GM18907 (cell line): ENCODE results near the gene SHTN1.

ENCODE experiments used
- ATAC-seq: cut with Tn5 transposase; IDR thresholded peaks from one replicate; pipeline ENCODE4 v1.9.1; 2021; ENCODE audit warnings: mild to moderate bottlenecking, moderate library complexity; ENCODE audit not compliant: unreplicated experiment

The SHTN1 gene

GRCh38 chr10:116984202-116984990 lies 20.6 kb downstream of the SHTN1 start:
- ATAC-seq, result no peak

GRCh38 chr10:116980041-116980440 lies 24.9 kb downstream of the SHTN1 start:
- no peak for ATAC-seq

- ATAC-seq, result no peak
Observed at GRCh38 chr10:116978901-116979300, 26.1 kb downstream of the SHTN1 start.

GRCh38 chr10:116974456-116975005 lies 30.5 kb downstream of the SHTN1 start:
- no peak for ATAC-seq

GRCh38 chr10:116973946-116974455 lies 31.0 kb downstream of the SHTN1 start:
- no peak for ATAC-seq

GRCh38 chr10:116973371-116973905 lies 31.5 kb downstream of the SHTN1 start:
- ATAC-seq, result no peak

GRCh38 chr10:116972131-116972530 lies 32.9 kb downstream of the SHTN1 start:
- ATAC-seq, result no peak

GRCh38 chr10:116970050-116970449 lies 34.9 kb downstream of the SHTN1 start:
- no peak for ATAC-seq

- no peak for ATAC-seq
Observed at GRCh38 chr10:116968331-116968730, 36.7 kb downstream of the SHTN1 start.

GRCh38 chr10:116961406-116962251 lies 43.4 kb downstream of the SHTN1 start:
- no peak for ATAC-seq

- no peak for ATAC-seq
Observed at GRCh38 chr10:116960066-116960776, 44.8 kb downstream of the SHTN1 start.

- no peak for ATAC-seq
Observed at GRCh38 chr10:116952729-116953128, 52.3 kb downstream of the SHTN1 start.

GRCh38 chr10:116948530-116948870 lies 56.5 kb downstream of the SHTN1 start:
- ATAC-seq, result no peak

GRCh38 chr10:116947841-116948529 lies 57.0 kb downstream of the SHTN1 start:
- ATAC-seq, result no peak

- ATAC-seq, result no peak
Observed at GRCh38 chr10:116944911-116945310, 60.1 kb downstream of the SHTN1 start.

GRCh38 chr10:116931806-116932205 lies 73.2 kb downstream of the SHTN1 start:
- no peak for ATAC-seq

- no peak for ATAC-seq
Observed at GRCh38 chr10:116926426-116926825, 78.6 kb downstream of the SHTN1 start.

- no peak for ATAC-seq
Observed at GRCh38 chr10:116925056-116925455, 79.9 kb downstream of the SHTN1 start.

- no peak for ATAC-seq
Observed at GRCh38 chr10:116919706-116920105, 85.3 kb downstream of the SHTN1 start.

- ATAC-seq, result no peak
Observed at GRCh38 chr10:116919164-116919563, 85.8 kb downstream of the SHTN1 start.
